HG02759 (cell line): ENCODE results near the gene SPRED1.

Experiments
- ATAC-seq: cut with Tn5 transposase; IDR thresholded peaks from one replicate; pipeline ENCODE4 v1.9.1; 2021; ENCODE audit warnings: mild to moderate bottlenecking, moderate library complexity; ENCODE audit not compliant: unreplicated experiment

Gene SPRED1

DNA sequence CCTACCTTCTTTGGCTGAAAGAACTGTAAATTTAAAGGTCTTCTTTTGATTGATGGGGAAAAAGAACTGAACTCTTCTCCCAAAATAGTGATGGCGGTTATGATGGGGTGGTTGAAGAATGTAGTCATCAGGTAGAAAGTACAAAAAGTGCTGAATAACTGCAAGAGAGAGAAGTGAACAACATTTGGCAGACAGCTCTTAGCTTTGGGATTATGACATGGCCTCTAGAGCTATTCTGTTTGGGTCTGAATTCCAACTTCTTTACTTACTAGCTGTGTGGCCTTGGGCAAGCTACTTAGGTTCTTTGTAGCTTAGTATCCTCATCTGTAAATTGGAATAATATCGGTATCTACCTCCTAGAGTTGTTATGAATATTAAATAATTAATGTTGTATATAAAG is 91.7 kb downstream of the SPRED1 start:
- ATAC-seq: no peak

GRCh38 chr15:38349251-38349650 is 96.6 kb downstream of the SPRED1 start:
- no peak for ATAC-seq

- no peak for ATAC-seq
Measured at GRCh38 chr15:38351466-38351865, 98.8 kb downstream of the SPRED1 start.

DNA sequence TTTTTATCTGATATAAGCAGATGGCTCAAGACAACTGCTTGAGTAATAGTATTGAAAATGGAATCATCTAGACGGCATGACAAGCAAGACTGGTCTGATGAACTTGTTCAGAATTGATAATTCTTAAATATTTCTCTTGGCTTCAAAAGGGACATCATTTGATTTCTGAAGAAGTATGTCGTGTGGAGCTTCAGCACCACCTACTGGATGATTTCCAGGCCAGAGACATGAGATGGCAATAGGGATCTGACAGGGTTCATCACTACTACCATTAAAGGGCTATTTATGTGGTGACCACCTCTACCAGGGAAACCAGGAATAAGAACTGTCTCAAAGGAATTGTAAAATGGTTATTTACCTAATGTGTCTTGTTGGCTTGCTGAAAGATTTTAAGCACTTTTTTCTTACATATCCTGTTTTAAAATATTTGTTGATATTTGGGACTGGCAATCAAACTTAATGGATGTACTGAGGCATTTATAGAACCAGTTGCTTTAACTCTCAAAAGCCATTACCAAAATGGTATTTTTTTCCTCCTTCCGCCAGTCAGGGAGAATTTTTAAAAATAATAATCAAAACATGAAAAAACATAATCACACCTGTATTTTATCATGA is 101.8 kb downstream of the SPRED1 start:
- peak; percentile 54 for ATAC-seq

- ATAC-seq: no peak
Measured at GRCh38 chr15:38362355-38362754, 109.7 kb downstream of the SPRED1 start.

GRCh38 chr15:38367476-38367875 is 114.8 kb downstream of the SPRED1 start:
- ATAC-seq: no peak

- no peak for ATAC-seq
Measured at GRCh38 chr15:38369936-38370478, 117.4 kb downstream of the SPRED1 start.

DNA sequence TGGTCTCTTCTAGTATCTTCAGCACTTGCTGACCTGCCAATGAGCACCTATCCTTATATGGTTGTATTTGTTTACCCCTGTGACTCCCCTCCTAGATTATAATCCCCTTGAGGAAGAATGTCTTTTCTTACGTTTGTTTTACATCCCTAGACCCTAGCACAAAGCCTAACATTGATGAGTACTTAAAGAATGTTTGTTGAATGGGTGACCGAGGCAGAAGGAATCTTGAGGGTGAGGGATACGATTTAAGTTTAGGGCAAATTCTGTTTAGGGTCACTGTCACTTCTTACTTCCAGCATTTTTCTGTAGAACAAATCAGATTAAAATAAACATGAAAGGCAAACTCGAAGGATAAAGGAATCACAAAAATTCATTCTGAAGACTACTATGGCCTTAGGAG is 120.4 kb downstream of the SPRED1 start:
- no peak for ATAC-seq

GRCh38 chr15:38374029-38374428 is 121.4 kb downstream of the SPRED1 start:
- ATAC-seq: no peak

DNA sequence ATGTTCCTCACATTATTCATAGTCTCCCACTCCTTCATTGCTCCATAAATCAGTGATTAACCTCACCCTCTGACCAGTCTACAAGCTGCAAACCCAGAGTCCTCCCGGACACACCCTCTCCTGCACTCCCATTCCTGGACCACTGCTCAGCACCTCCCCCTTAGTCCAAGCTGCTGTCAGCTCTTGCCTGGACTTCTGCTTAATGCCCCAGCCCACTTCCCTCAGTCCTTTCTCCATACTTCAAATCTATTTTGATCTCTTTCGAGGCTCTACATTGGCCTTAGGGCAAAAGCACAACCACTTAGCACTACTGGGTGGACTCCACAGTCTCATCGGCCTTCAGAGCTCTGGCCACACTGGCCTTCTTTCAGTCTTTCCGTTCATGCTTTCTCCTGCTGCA is 121.9 kb downstream of the SPRED1 start:
- no peak for ATAC-seq

- no peak for ATAC-seq
Measured at GRCh38 chr15:38376081-38376480, 123.4 kb downstream of the SPRED1 start.

DNA sequence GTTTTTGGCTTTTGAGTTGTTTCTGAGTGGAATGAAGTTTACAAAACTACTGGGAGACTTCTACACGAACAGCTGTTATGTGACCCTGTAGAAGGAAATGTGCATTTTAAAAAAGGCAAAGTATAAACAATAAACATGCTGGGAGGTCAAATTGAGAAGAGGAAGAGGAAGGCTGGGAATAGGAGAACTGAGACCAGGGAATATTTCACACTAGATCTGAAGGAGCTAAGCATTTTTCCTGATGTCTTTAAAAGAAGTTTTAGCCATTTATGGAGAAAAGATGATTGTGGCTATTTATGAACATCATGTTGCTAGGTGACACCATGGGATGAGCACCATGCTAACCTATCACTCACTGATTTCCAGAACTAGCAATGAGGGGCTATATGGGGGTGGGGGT is 125.0 kb downstream of the SPRED1 start:
- ATAC-seq: no peak

GRCh38 chr15:38378161-38378560 is 125.5 kb downstream of the SPRED1 start:
- ATAC-seq: no peak

- ATAC-seq: peak; percentile 80
Measured at GRCh38 chr15:38389924-38390542, 137.4 kb downstream of the SPRED1 start.

GRCh38 chr15:38391191-38391590 is 138.6 kb downstream of the SPRED1 start:
- ATAC-seq: no peak

DNA sequence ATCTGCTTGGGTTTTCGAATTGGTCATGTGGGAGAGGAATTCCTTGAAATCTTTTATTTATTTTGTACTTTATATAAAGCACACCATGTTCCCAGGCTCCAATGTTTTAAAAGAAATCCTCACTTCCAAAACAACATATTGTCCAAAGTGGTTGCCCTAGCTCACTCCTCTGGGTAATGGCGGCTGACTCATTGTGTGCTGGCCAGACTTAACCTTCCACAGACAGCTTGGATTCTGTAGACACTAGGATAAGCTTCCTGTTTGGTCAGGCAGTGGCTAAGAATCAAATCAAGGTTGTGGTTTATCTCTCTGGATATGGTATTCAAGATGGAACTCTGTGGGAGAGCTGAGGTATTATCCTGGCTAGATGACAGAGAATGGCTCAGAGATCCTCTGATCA is 145.5 kb downstream of the SPRED1 start:
- ATAC-seq: no peak

DNA sequence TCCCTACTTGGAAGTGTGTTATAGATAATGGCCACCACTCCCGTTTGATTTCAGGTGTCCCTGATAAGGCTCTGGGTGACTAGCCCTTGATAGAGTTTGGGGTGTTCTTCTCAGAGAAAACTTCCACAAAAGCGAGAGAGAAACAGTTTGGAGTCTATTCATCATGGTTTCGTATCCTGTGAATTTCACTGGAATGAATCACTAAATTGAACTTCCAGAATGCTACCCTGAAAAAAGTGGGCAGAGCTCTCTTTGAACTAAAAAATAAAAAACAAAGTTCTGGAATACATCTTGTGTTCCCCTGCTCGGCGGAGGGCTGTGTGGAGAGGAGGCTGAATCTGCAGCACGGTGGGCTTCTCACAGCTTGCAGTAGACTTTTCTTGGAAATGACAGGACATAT is 148.5 kb downstream of the SPRED1 start:
- no peak for ATAC-seq

DNA sequence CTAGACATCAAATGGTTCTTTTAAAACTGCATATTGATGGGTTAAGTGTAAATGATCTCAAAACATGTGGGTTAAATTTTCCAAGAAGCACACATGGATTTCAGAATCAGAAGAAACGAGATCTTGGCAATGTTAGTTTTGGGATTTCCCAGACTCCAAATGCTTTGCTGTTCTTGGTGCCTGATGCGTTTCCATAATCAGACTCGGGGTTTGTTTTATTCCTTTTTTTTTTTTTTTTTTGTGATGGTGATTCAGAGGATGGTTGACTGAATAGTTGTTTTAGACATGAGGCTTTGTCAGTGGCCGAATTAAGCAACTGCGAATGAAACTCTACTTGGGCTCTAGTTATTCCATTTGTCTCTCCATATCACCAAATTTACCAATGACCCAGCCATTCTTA is 149.1 kb downstream of the SPRED1 start:
- ATAC-seq: no peak

DNA sequence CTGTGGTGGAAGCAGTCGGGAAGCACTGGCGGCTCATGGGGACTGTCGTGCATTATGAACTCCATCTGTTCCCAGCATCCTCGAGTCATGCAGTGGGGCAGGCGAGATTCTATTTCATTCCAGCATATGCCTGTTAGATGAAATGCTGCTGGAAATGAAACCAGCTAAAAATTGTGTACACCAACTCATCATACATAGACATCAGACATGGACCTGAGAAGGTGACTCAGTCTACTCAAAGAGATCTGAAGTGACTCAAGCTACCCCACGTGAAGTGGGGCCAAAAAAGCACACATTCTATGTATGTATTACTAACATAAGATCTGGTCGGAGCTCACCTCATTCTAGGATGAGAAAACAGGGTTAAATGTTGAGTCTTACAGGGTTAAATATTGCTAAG is 153.8 kb downstream of the SPRED1 start:
- ATAC-seq: no peak
